HG03066 (cell line): ENCODE results near the gene TNFRSF9.
"Not testable (repeated sequence)": the region's sequence is repeated elsewhere in the genome, so short reads cannot be mapped to it uniquely, and the experiment has no call there.

Source experiments
- ATAC-seq: cut with Tn5 transposase; IDR thresholded peaks from one replicate; pipeline ENCODE4 v1.9.1; 2021; ENCODE audit warnings: low read depth; ENCODE audit not compliant: unreplicated experiment

The TNFRSF9 gene

DNA sequence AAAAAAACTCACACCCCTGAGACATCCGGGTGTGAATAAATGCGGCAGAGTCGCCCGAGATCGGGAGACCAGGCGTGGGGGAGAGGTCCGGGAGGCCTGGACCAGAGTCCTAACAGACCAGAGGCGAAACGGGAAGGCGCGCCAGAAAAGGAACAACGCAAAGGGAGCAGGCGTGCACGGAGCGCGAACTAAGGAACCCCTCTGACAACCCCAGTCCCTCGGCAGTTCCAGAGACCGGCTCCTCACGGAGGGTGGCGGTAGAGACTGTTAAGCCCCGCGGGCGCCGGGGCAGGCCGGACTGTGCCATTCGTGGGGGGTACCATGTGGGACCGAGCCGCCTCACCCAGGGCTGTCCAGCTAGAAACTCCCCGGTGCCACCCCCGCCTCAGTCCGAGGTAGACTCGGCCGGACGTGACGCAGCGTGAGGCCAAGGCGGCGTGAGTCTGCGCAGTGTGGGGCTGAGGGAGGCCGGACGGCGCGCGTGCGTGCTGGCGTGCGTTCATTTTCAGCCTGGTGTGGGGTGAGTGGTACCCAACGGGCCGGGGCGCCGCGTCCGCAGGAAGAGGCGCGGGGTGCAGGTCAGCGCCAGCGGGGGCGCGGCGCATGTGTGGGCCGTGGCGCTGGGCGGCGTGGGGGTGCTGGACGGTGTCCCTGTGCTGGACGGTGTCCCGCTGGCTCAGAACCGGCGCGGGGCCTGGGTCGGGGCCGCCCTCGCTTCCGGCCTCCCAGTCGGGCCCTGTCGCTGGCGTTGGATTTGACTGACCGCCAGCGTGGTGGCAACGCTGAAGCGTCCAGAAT, 20.8 kb upstream of the TNFRSF9 start, which contains the start of gene PARK7:
PARK7 (plus strand) TSS at position 496 of the 798 bp plus-strand sequence. CDS start 1,075 bp downstream, outside the sequence.
- ATAC-seq: peak; percentile 95

GRCh38 chr1:7960867-7961215, 20.2 kb upstream of the TNFRSF9 start:
- ATAC-seq: no peak

DNA sequence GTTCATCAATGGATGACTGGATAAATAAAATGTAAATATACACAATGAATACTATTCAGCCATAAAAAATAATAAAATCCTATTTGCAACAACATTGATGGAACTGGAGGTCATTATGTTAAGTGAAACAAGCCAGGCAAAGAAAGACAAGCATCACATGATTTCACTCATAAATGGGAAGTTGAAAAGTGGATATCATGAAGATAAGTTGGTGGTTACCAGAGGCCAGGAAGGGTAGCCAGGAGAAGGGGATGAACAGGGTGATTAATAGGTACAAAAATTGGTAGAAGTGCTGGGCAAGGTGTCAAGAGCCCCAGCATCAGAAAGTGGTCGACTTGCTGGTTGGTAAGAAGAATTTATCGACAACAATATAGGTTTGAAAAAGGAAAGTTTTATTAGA, 19.5 kb upstream of the TNFRSF9 start:
- ATAC-seq: no peak

DNA sequence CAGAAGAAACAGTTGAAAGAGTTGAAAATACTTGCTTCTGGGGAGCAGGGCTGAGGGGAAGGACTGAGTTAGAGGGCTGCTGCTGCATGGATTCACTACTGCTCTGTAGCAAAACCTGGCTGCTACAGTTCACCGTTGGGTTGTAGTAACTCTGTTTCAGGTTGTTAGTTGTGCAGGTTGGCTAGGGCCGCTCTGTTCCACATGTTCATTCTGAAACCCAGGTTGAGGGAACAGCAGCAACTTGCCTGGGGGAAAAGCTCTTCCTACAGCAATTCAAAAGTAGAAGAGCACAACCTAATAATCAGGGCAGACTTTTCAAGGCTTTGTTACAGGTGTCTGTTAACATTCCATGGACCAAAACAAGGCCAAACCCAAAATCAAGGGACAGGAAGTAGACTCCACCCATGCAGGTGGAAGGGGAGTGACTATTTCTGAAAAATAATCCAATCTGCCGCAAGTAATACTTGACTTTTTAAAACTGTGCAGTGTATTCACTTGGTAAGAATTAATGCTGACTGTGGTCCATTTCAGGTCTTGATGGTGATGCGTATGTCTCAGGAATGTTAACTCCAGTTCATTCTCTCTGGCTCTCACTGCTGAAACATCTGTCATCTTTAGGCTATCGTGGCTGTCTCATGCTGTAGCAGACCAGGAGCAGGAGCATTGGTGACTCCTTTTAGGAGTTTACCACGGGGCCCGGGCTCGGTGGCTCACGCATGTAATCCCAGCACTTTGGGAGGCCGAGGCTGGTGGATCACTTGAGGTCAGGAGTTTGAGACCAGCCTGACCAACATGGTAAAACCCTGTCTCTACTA, 15.8 kb upstream of the TNFRSF9 start:
- ATAC-seq: no peak

GRCh38 chr1:7954683-7955082, 14.0 kb upstream of the TNFRSF9 start:
- no peak for ATAC-seq

- ATAC-seq: peak; percentile 89
Observed at GRCh38 chr1:7953850-7954609, 13.4 kb upstream of the TNFRSF9 start.

GRCh38 chr1:7952791-7953190, 12.2 kb upstream of the TNFRSF9 start:
- not testable (repeated sequence) for ATAC-seq

GRCh38 chr1:7948960-7949359, 8.3 kb upstream of the TNFRSF9 start:
- ATAC-seq: no peak

DNA sequence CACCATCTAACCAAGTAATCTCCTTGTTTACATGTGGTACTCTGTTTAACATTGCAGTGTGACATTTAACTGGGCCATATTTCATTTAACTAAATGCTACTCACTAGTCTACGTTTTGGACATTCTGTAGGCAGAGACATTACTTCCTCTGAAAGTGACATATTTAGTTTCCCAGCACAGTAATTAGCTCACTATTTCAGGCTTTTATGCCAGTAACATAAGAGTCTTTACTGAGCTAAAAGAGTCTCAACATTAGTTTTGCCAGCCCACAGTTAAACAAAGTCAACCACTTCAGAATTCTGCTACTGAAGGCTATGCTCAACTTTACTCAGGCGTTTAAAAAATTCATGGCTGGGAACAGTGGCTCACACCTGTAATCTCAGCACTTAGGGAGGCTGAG, 2.6 kb upstream of the TNFRSF9 start:
- ATAC-seq: no peak

DNA sequence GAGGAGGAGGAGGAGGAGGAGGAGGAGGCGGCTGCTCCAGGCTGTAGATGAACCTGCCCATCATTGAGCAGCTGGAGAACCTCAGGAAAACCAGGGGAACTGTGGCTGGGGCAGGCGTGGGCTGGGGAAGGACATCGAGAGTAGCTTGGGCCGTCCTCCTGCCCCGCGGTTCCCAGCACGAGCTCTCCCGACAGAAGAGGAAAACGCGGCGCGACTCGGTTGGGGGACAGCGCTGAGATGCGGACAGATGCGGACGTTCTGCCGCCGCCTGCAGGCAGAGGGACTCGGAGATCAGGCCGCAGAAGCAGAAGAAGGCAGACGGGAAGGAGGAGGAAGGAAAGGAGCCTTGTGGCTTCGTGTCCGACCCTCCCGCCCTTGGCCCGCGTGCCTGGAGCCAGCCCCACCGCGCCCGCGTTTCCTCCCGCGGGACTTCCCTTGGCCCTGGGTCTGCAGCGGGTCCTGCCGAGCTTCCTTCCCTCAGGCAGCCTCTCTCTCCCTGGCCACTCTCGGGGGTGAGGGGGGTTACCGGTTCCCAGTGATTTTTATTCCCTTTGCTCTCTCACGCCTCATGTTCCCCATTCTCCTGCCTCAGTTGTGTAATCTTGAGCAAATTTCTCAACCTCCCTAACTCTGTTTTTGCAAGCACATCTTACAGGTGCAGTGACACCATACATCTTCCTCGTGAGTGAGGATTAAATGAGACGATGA, 1.7 kb upstream of the TNFRSF9 start:
- ATAC-seq: no peak

DNA sequence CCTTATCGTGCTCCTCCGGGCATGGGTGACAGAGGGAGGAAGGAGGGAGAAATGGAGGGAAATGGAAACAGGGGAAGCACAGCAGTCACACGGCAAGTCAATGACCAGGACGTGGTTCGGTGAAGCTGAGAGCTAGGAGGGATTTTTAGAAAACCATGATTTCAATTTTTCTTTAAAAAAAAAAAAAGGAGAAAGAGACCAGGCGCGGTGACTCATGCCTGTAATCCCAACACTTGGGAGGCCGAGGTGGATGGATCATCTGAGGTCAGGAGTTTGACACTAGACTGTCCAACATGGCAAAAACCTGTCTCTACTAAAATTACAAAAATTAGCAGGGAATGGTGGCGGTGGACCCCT, 776 bp upstream of the TNFRSF9 start:
- ATAC-seq: no peak

GRCh38 chr1:7940034-7940433, 605 bp downstream of the TNFRSF9 start:
- ATAC-seq: no peak

DNA sequence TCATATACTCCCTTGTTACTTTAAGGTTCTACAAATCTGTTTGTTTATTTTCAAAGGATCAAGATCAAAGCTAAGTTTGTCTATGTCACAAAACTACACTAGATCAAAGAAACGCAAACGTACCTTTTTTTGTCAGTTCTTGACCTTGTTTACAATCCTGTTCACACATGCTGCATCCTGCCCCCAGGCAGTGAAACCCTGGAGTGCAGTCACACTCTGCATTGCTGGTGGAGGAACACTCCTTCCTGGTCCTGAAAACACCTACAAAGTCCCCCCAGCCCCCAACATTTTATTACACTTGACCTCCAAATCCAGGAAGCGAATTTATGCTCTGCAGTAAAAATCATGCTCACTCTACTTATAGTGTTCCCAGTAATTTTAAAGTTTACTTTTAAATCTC, 2.6 kb downstream of the TNFRSF9 start:
- no peak for ATAC-seq

DNA sequence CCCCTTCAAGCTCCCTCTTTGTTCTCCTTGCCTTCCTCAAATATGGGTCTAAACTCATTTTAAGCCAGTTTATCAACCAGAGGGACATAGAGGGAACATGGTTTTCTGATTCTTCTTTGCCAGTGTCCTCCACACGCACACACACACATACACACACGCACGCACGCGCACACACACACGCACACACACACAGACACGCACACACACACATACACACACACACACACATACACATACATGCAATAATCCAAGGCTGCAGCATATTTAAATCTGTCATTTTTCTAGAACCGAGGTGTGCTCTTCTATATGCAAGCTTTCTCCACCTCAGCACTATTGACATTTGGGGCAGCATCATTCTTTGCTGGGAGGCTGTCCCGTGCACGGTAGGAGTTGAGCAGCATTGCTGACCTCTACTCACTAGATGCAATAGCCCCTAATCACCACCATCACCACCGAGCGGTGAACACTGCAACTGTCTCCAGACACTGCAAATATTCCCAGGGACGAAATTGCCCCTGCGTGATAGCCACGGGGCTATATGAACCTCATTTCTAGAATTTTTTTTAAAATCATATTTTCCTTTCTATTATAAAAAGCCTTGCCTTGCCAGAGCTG, 8.0 kb downstream of the TNFRSF9 start:
- no peak for ATAC-seq

DNA sequence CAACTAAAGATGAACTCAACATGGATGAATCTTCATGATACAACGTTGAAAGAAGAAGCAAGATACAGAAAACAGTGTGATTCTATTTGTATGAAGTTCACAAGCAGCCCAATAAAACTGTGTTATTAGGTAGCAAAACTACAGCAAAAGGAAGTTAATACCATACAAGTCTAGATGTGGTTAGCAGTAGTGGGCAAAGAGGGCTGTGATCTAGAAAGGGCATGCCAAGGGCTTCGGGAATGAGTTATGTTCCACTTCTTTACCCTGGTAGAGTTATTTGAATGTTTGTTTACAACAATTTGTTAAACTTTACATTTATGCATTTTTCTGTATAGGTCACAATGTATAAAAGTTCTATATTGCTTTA, 9.2 kb downstream of the TNFRSF9 start:
- ATAC-seq: no peak

DNA sequence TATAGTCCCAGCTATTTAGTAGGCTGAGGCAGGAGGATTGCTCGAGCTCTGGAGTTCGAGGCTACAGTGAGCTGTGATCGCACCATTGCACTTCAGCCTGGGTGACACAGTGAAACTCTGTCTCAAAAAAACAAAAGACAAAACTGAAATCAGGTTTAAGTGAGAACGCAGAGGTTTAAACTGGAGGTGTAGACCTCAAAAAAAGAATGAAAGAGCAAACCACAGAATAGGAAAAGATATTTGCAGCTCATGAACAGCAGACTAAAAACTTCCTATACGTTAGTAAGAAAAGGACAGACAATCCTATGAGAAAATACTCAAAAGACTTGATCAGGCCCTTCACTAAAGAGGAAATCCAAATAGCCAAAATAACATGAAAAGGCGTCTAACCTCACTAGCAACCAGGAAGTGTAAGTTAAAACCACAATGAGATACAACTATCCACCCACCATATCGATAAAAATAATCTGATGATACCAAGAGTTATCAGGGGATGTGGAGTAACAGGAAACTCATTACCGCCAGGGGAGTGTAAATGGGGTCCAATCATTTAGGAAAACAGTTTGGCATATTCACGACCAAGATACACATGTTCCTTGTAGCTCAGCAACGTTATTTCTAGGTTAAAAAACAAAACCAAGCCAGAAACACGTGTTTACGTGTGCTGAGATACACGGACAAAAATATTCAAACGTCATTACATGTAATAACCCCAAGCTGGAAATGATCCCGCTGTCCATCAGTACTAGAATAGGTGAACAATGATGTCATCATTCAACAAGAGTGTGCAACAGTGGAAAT, 9.8 kb downstream of the TNFRSF9 start:
- ATAC-seq: no peak

DNA sequence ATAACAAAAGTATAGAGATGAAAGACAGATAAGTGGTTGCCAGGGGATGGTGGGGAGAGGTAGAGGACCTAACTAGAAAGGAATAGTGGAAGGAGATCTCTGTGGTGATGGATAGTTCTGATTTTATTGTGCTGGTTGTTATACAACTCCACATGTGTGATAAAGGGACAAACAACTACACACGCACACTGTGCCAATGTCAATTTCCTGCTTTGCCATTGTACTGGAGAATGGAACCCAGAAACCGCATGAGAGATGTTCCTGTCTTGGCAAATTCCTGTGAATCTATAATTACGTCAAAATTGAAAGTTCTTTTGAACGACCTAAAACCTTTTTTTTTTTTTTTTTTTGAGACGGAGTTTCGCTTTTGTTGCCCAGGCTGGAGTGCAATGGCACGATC, 11.0 kb downstream of the TNFRSF9 start:
- no peak for ATAC-seq

GRCh38 chr1:7928247-7928646, 12.4 kb downstream of the TNFRSF9 start:
- ATAC-seq: no peak

DNA sequence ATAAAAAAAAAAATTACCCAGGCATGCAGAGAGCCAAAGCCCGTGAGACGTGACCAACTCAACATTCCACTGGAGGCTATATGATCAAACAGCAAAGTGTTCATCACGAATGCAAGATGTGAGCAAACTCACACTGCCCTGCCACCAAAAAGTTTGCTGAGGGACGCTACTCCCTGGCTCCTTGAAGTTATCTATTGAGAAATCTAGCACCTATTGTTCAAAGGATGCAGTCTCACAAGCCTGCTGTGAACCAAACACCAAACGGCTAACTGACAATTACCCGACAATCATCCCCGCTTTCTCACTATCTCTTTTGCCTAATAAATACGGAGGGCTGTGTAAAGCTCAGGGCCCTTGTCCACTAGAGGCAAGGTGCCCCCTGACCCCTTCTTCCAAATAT, 13.6 kb downstream of the TNFRSF9 start:
- ATAC-seq: not testable (repeated sequence)
